Large intestine (tissue), 3 donors: ENCODE data around the gene INPP5A. TPM values are rescaled to one million over a fixed set of nuclear protein-coding genes. Genes with fewer than 3 reads are reported as not detected.
"Not testable (repeated sequence)": the region's sequence is repeated elsewhere in the genome, so short reads cannot be mapped to it uniquely, and the experiment has no call there.

Experiments used
- DNase-seq, 2 donors: peaks; one replicate each; pipeline versions ENCODE4 v3.0.0 to v3.0.0-alpha.2; 2013
- H3K27ac ChIP-seq: one replicate; pipeline ENCODE4 v1.5.1; 2013; ENCODE audit warnings: low read length
- H3K27me3 ChIP-seq: 2 replicates; pipeline ENCODE4 v1.6.1; 2013; ENCODE audit warnings: low read length; ENCODE audit not compliant: control insufficient read depth, insufficient read depth
- H3K36me3 ChIP-seq: 2 replicates; pipeline ENCODE4 v1.6.1; 2013; ENCODE audit warnings: low read length; ENCODE audit not compliant: control insufficient read depth, insufficient read depth
- H3K4me1 ChIP-seq: one replicate; pipeline ENCODE4 v1.6.1; 2013; ENCODE audit warnings: low read length; ENCODE audit not compliant: control insufficient read depth, insufficient read depth
- H3K4me3 ChIP-seq: one replicate; pipeline ENCODE4 v1.5.1; 2013; ENCODE audit warnings: low read length
- H3K9me3 ChIP-seq: one replicate; pipeline ENCODE4 v1.6.1; 2013; ENCODE audit warnings: mild to moderate bottlenecking, low read depth, low read length, moderate library complexity; ENCODE audit not compliant: control insufficient read depth
- WGBS: methylation state at CpG from one replicate; pipeline ENCODE4 v1.1.5; 2013; ENCODE audit warnings: low lambda C conversion rate; ENCODE audit not compliant: insufficient coverage; 5-methylcytosine and 5-hydroxymethylcytosine counted together
- polyA plus RNA-seq: library from polyadenylated mRNA; unstranded; fragments of 120-200 nt; gene quantifications from one replicate; pipeline ENCODE4 v1.2.1, GENCODE V29; 2013

The INPP5A gene
- polyA plus RNA-seq, 1 donor: 25.3 TPM

GRCh38 chr10:132592790-132593383 lies 55.3 kb downstream of the INPP5A start:
- Histone ChIP-seq H3K36me3 (no peaks in the 10 kb centered on the region), H3K4me3 (peak overlapping the region; percentile 2), H3K27ac (peak overlapping the region; percentile 76), H3K27me3 (no peaks in the 10 kb centered on the region), H3K9me3 (peaks cover 25% of the 10 kb centered on the region), H3K4me1 (peaks cover 15% of the 10 kb centered on the region)
- WGBS: 33% methylated on average over 3 of the region's 14 CpGs
- peak; percentile 74 to 87 for DNase-seq

DNA sequence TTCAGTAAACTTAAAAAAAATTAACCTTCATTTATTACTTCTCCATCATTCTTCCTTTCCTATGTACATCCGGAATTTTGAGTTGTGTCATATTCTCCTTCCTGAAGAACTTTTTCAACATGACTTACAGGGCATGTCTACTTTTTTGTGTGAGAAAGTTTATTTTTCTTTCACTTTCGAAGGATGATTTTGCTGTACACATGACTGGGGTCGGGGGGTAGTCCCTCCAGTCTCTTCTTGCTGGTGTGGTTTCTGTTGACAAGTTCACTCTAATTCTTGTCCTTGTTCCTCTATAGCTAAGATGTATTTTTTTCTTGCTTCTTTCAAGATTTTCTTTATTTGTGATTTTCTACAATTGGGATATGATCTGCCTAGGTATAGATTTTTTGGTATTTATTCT lies 55.8 kb downstream of the INPP5A start:
- Histone ChIP-seq H3K27me3 (no peaks in the 10 kb centered on the region), H3K4me3 (peak overlapping the region; percentile 2), H3K4me1 (peaks cover 15% of the 10 kb centered on the region), H3K36me3 (no peaks in the 10 kb centered on the region), H3K27ac (peak overlapping the region; percentile 76), H3K9me3 (peaks cover 25% of the 10 kb centered on the region)
- no peak for DNase-seq
- 40% methylated on average over 1 of the region's 3 CpGs for WGBS

- H3K9me3 ChIP-seq: peaks cover 21% of the 10 kb centered on the region
- H3K27ac ChIP-seq: peak overlapping the region; percentile 43
- no peaks in the 10 kb centered on the region for H3K27me3 ChIP-seq
- H3K4me1 ChIP-seq: peaks cover 15% of the 10 kb centered on the region
- no peak for DNase-seq
- no CpG with 5 or more reads among the region's 25 CpGs for WGBS
- no peak overlapping the region for H3K4me3 ChIP-seq
- no peaks in the 10 kb centered on the region for H3K36me3 ChIP-seq
Measured at GRCh38 chr10:132593900-132594876, 56.6 kb downstream of the INPP5A start.

GRCh38 chr10:132595021-132595420 lies 57.4 kb downstream of the INPP5A start:
- no peaks in the 10 kb centered on the region for H3K27me3 ChIP-seq
- H3K4me1 ChIP-seq: peaks cover 15% of the 10 kb centered on the region
- no peak overlapping the region for H3K27ac ChIP-seq
- no peak overlapping the region for H3K4me3 ChIP-seq
- no CpG with 5 or more reads among the region's 11 CpGs for WGBS
- DNase-seq: no peak
- H3K9me3 ChIP-seq: peaks cover 23% of the 10 kb centered on the region
- H3K36me3 ChIP-seq: no peaks in the 10 kb centered on the region

DNA sequence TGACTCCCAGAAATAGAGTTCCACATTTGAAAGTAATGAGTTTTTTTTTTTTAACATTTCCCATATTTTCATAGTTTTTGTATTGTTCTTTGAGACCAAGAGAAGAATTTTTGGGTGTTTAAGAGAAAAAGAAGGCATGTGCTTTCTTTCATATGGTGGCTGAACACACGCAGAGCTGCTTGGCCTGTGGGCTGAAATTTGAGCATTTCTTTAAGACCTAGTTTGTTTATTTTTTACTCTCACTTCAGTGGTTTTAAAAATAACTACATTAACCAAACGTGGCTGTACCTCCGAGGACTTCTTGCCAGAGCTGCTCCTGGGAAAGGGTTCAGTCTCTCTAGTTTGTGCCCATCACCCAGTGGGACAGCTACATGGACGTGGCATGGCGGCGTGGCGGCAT lies 58.3 kb downstream of the INPP5A start:
- no peaks in the 10 kb centered on the region for H3K27me3 ChIP-seq
- no peak overlapping the region for H3K27ac ChIP-seq
- peaks cover 15% of the 10 kb centered on the region for H3K9me3 ChIP-seq
- H3K4me3 ChIP-seq: no peak overlapping the region
- H3K36me3 ChIP-seq: no peaks in the 10 kb centered on the region
- DNase-seq: no peak
- no CpG with 5 or more reads among the region's 7 CpGs for WGBS
- peaks cover 8% of the 10 kb centered on the region for H3K4me1 ChIP-seq

GRCh38 chr10:132596742-132597279 lies 59.2 kb downstream of the INPP5A start:
- DNase-seq: no peak

GRCh38 chr10:132597654-132598053 lies 60.1 kb downstream of the INPP5A start:
- Histone ChIP-seq H3K27ac (no peak overlapping the region), H3K36me3 (no peaks in the 10 kb centered on the region), H3K4me1 (peaks cover 6% of the 10 kb centered on the region), H3K4me3 (no peak overlapping the region), H3K9me3 (peaks cover 8% of the 10 kb centered on the region), H3K27me3 (no peaks in the 10 kb centered on the region)
- no CpG with 5 or more reads among the region's 21 CpGs for WGBS
- DNase-seq: no peak

More at GRCh38 chr10:132596742-132597279, 59.2 kb downstream of the INPP5A start:
- Histone ChIP-seq H3K36me3 (no peaks in the 10 kb centered on the region), H3K27ac (no peak overlapping the region), H3K4me1 (peaks cover 7% of the 10 kb centered on the region), H3K4me3 (no peak overlapping the region), H3K27me3 (no peaks in the 10 kb centered on the region), H3K9me3 (peaks cover 15% of the 10 kb centered on the region)
- no CpG with 5 or more reads among the region's 21 CpGs for WGBS

GRCh38 chr10:132599023-132599618 lies 61.5 kb downstream of the INPP5A start:
- not testable (repeated sequence) for DNase-seq, H3K36me3 ChIP-seq, H3K27ac ChIP-seq, H3K27me3 ChIP-seq, H3K4me3 ChIP-seq, H3K4me1 ChIP-seq
- H3K9me3 ChIP-seq: peaks cover 12% of the 10 kb centered on the region
- WGBS: no CpG with 5 or more reads among the region's 9 CpGs

GRCh38 chr10:132599732-132600131 lies 62.1 kb downstream of the INPP5A start:
- Histone ChIP-seq H3K4me3 (no peak overlapping the region), H3K27me3 (no peaks in the 10 kb centered on the region), H3K4me1 (peaks cover 10% of the 10 kb centered on the region), H3K36me3 (no peaks in the 10 kb centered on the region), H3K9me3 (peaks cover 13% of the 10 kb centered on the region), H3K27ac (no peak overlapping the region)
- DNase-seq: no peak
- WGBS: no CpG with 5 or more reads among the region's 3 CpGs

GRCh38 chr10:132600416-132600815 lies 62.8 kb downstream of the INPP5A start:
- Histone ChIP-seq H3K36me3 (no peaks in the 10 kb centered on the region), H3K27me3 (no peaks in the 10 kb centered on the region), H3K9me3 (peaks cover 13% of the 10 kb centered on the region), H3K27ac (no peak overlapping the region), H3K4me3 (no peak overlapping the region), H3K4me1 (peaks cover 10% of the 10 kb centered on the region)
- no peak for DNase-seq
- WGBS: 80% methylated on average over 1 of the region's 3 CpGs
